GM18498 (cell line): ENCODE results near the gene ALAS2.
"Not testable (repeated sequence)": the region's sequence is repeated elsewhere in the genome, so short reads cannot be mapped to it uniquely, and the experiment has no call there.

ENCODE experiments used
- ATAC-seq: cut with Tn5 transposase; IDR thresholded peaks from one replicate; pipeline ENCODE4 v1.9.1; 2021; ENCODE audit warnings: mild to moderate bottlenecking, moderate library complexity; ENCODE audit not compliant: unreplicated experiment

The ALAS2 gene

DNA sequence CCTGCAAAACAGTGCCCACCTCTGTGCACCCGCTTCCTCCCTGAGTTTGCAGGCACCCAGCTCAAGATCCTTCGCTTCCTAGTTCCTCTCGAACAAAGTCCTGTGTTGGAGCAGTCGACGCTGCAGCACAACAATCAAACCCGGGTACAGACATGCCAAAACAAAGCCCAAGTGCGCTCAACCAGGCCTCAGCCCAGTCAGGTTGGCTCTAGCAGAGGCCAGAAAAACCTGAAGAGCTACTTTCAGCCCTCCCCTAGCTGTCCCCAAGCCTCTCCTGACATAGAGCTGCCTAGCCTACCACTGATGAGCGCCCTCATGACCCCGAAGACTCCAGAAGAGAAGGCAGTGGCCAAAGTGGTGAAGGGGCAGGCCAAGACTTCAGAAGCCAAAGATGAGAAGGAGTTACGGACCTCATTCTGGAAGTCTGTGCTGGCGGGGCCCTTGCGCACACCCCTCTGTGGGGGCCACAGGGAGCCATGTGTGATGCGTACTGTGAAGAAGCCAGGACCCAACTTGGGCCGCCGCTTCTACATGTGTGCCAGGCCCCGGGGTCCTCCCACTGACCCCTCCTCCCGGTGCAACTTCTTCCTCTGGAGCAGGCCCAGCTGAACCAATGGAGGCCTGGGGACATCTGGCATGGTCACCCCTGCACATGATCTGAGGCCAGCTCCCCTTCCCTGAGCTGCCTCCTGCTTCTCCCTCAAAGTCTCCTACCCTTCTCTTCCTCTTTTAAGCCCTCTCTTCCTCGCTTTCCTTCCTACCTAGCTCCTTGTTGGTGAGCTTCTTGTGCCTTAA lies 23.8 kb downstream of the ALAS2 start:
- no peak for ATAC-seq

DNA sequence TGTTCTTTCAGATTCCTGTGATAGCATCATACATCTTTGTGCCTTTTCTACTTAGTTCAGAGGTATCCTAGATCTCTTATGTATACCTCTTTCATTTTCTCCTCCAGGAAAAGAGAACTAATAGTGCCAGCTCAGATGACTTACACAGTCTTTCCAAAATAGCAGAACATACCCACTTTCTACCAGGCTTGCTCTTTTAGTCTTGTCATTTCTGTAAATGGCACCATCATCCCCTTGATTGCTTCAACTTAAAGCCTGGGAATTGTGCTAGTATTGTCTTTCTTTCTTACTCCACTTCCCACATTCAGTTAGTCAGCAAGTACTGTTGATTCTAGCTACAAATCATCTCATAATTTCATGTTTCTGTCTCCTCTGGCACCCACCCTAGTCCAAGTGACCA lies 25.5 kb downstream of the ALAS2 start:
- no peak for ATAC-seq

DNA sequence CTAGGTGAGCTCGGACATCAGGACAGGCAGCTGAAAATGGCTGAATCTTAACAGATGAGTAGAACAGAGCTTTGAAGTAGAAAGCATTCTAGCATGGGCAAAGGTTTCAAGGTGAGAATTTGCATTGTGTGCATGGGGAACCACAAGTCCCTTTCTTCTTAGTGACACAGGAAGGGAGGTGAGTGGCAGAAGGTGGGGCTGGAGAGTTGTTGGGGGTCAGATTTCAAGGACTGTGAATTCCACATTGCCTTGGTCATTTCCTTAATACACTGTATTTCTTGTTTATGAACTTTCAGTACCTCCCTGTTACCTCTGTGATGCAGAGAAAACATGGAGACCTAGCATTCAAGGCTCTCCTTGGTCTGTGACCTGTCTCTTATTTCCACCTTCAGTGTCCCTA lies 26.5 kb downstream of the ALAS2 start:
- no peak for ATAC-seq

DNA sequence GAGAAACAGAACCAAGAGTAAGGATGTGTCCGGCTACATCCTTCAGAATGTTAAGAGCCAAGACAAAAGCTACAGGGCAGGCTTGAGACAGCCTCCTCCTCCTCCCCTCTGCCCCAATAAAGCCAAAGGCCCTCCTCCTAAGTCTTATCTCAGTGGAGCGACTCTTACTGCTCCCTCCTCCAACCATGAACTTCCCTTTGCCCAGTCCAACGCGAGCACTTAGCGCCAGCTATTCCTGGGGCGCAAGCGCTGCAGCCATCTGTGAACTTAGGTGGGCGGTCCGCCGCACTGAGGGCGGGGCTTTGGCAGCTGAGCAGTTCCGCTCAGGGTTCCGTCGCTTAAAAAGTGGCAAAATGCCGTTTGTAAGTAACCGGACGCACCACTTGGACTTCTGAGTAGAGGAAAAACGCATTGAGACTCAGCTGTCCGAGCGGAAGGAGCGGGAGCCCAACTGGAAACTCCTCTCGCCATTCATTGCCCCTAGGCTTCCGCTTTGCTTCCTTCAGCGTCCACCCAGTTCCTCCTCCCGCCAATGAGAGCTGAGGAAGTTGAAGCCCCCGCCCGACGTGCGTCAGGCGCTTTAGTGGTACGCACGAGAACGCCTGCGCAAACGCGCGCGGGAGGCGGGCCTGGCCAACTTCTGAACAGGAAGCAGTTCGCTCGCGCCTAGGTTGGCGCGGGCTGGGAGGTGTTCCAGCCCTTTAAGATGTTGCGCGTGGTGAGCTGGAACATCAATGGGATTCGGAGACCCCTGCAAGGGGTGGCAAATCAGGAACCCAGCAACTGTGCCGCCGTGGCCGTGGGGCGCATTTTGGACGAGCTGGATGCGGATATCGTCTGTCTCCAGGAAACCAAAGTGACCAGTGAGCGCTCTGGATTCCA lies 30.8 kb downstream of the ALAS2 start, which contains the start of gene APEX2:
Gene APEX2, plus strand, starts transcription at position 647 of the 882 bp plus-strand sequence. Its CDS starts 60 bp downstream, at position 707.
- peak; percentile 94 for ATAC-seq

DNA sequence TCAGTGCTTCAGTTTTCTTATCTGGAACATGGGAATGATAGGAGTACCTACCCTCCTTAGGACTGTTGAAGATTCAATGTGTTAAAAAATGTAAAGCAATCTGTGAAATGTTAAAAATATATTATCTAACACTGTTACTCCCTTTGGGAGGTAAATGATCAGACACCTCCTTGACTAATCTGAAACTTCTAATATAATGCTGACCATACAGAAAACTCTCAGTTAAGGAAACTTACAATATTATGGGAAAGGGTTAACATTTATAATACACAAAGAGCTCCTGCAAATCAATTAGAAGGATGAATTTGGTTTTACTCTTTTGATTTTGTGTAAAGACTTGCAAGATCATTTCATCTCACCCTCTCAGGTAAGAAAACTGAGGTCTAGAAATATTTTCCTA lies 35.2 kb downstream of the ALAS2 start:
- no peak for ATAC-seq

DNA sequence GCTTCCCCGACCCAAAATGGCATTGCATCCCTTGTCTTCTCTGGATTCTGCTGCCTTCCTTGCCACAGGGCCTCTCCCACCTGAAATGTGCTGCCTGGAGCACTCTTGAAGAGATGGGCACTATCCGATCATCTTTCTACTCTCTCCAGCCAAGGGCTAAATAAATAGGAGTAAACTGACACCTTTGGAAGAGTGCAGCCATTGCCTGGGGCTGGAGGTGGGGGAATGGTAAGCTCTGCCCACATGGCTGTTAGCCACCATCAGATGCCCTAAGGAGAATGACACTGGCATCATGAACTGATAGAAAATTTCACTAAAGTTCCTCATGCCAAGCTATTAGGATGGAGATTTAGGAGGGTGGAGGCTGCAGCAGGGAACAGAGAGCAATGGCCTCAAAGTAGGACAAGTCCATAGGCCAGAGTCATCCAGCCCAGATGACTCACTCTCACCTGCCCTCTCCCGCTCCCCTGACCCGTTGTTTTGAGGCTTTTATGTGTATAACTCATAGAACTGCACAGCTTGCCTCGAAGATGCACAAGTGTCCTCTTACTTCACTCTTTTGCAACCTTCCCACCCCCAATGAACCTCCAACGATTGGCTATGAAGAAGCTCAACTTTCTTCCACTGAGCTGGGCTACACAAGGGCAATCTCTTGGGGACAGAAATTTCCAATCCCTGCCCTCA lies 36.0 kb downstream of the ALAS2 start:
- no peak for ATAC-seq

DNA sequence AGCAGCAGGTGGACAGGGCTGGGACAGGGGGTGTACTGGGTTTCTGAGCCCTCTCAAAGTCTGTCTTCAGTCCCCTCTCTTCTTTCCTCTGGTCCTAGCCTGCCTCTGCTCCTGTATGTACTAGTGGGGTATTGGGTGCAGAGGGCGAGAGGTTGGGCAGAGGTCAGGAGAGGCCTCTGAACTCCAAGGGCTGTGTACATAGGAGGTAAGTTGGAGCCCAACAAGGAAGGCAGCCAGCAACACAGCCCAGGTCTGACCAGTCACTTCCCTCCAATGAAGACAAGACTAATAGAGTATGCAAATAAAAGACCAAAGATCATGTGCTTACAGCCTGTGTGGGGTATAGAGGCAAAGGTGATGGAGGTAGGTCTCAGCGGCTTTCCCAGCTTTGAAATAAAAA lies 36.7 kb downstream of the ALAS2 start, which contains the start of gene PFKFB1:
Gene PFKFB1, minus strand, starts transcription at position 90 of the 400 bp plus-strand sequence. CDS start 181 bp downstream, outside the sequence.
- ATAC-seq: no peak

DNA sequence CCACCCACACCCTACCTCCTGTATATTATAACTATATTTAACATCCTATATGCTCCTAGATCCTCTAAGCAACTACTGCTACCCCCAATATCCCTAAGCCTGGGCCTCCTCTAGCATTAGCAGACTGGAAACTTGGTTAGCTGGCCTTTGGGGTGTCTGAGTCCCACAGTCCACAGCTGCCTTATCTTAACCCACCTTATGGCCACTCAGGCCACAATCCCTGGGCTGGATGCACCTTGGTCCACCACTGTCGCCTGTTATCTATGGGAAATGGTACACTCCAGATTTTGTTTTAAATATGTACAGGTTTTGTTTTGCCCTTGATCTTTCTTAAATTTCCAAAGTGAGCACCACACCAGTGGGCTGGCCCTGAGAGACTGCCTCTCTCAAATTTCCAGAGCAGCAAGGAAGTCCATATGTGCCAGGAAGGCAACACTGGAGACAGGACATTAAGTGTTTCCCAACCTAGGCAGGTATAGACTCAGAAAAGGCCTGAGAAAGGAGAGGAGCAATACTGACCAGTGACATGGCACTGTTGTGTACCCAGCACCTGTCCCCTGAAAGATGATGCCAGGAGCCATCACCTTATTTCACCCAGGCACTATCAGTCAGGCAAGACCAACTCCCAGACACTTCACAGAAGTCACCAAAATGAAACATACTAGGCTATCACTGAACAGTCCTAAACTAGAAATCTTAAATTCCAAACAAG lies 37.7 kb downstream of the ALAS2 start:
- ATAC-seq: no peak

DNA sequence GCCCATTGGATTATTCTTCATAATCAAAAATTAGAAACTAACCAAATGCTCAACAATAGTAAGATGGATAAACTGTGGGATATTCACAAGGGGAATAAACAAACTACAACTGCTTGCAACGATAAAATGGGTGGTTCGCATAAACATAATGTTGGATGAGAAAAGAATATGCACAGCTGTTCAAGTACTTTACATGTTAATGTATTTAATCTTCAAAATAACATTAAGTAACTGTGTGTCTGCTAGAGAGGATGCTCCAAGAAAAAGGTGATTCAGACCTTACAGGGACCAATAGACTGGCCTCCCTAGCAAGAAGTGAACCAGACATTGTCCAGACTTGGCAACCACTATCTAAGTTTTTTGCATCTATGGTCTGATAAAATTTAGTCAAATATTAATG lies 39.1 kb downstream of the ALAS2 start:
- no peak for ATAC-seq

DNA sequence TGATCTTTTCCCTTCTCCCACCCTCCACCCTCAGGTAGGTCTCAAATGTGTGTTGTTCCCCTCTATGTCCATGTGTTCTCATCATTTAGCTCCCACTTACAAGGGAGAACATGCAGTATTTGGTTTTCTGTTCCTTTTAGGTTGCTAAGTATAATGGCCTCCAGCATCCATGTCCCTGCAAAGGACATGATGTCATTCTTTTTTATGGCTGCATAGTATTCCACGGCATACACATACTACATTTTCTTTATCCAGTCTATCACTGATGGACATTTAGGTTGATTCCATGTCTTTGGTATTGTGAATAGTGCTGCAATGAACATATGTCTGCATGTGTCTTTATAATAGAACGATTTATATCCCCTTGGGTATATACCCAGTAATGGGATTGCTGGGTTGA lies 47.5 kb downstream of the ALAS2 start:
- ATAC-seq: not testable (repeated sequence)

DNA sequence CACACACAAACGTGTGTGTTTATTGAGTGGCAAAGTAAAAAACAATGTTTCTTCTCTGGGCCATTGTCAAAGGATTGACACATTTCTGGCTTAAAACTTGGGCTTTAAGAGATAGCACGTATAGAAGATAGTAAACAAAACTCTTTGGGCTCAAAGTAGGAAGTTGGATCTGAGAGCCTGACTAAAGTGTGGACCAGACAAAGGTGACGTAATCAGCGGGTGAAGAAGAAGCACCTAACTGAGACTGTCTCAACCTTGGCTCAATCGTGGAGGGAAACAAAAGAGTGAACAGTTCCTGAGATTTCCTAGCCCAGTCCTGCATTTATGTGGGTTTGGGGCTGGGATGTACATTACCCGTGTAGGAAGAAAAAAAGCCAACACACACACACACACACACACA lies 50.4 kb downstream of the ALAS2 start:
- no peak for ATAC-seq

DNA sequence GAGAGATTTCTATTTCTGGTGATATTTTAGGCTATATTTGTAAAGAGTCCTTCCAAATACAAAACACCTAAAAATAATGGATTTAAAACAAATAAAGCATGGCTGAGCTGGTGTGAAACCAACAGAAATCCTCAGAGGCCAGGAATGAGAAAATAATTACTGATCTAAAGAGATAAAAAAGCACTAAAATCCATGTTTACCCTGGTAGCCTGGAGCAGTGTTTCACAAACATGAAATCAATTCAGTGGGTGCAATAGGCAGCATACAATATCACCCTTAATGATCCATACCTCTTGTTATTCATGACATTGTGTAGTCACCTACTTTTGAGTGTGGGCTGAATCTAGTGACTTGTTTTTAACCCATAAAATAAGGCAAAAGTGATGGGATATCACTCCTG lies 51.3 kb downstream of the ALAS2 start:
- no peak for ATAC-seq

DNA sequence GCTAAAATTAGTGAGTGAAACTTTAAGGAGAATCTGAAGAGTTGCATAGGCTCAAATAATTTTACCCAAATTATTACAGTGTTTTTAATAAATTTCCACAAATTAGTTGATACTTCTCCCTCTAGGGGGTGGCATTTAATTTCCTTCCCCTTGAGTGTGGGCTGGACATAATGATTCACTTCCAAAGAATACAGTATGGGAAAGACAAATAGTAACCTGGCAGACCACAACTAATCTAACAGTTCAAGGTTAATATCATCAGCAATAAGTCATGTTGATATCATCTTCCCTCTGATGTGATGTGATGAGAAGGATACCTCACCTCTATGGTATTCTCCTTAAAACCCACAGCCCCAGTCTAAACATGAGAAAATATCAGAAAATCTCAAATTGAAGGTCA lies 52.3 kb downstream of the ALAS2 start:
- ATAC-seq: no peak

DNA sequence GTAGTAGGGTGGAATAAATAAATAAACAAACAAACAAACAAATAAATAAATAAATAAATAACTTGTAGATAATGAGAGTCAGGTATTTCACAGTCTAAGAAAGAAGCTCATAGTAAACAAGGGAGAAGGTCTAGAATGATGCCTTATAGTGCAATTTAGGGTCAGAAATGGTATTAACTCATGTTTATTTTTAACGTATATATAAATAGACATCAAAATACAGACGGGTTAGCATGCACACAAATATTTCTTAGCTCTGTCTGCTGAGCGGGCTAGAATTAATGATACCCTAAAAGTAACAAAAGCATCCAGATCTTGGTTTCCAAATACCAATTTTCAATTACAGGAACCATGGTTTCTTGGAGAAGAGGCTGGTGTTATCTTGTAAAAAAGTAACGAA lies 53.4 kb downstream of the ALAS2 start:
- no peak for ATAC-seq

DNA sequence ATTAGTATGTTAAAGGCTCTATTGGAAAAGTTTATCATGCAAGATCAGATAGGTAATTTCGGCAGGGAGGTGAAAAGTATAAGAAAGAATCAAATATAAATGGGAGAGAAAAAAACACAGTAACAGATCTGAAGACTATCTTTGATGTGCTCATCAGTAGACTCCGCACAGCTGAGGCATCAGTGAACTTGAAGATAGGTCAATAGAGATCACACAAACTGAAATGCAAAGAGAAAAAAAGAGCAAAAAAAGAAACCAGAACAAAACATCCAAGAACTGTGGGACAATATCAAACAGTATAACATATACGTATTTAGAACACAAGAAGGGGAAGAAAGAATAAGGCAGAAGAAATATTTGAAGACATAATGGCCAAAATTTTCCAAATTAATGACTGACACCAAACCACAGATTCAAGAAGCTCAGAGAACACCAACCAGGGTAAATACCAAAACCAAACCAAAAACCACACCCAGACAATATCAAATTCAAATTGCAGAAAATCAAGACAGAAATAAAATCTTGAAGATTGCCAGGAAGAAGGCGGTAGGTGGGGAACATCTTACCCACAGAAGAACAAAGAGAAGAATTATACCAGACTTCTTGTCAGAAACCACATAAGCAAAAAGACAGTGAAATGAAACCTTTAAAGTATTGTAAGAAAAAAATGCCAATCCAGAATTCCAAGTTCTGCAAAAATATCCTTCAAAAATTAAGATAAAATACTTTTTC lies 65.8 kb downstream of the ALAS2 start:
- ATAC-seq: no peak

DNA sequence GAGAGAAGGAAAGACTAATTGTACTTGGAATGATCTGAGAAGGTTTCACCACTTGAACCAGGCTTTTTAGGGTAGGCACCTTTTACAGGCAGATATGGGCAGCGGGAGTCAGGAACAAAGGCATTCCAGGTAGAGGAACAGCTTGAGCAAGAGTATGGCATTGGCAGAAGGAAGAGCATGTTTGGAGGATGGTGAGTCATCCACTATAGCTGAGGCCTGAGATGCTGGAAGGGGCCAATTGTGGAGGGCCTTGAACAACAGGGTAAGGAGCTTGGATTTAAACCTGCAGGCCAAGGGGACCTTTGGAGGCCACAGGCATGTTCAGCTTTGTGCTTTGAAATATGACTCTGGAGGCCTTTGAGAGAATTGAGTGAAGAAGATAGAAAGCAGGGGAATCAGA lies 69.0 kb downstream of the ALAS2 start:
- no peak for ATAC-seq
